GM10266 (cell line): Measurements from ENCODE around the gene KPNA6.
A peak's percentile ranks its signal among the peaks of the same experiment; 100 is the strongest.

Source experiments
- DNase-seq: peaks from one replicate; pipeline ENCODE4 v3.0.0; 2012; ENCODE audit errors: extremely low spot score
- CTCF ChIP-seq: IDR thresholded peaks from 2 replicates; pipeline ENCODE4 v1.5.1; 2012; ENCODE audit warnings: mild to moderate bottlenecking, low read depth; ENCODE audit not compliant: control insufficient read depth, insufficient read depth; ENCODE audit errors: missing control alignments

The KPNA6 gene

DNA sequence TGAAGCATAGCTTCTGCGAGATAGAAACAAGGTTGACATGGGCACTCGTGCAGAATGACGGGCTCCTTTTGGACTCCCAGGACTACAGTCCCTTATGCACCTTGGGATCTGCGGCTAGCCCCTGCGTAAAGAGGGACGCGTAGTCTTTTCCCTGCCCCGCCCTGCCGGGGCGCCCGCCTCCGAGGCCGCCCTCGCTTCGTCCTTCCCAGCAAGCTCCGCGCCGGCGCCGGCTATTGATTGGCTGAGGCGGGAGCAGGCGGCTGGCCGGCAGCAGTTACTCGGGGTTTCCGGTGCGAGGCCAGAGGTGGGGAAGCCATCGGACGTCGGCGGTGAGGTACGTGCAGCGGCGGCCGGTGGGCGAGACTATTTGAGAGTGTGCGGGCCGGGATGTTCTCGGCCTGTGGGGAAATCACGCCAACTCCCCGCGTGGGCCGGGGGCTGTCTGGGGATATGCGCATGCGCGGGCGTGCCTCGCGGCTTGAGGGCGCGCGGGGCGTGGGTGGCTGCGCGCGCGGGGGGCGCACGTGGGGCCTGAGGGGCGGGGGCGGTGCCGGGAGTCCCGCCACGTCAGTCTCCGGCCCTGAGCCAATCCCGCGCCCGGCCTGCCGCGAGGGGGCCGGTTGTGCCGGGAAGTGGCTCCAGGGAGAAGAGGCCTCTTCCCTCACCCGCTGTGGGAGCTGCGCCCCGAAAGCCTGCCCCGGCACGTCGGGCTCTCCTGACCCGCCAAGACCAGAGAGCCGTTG is 71.8 kb downstream of the KPNA6 start, which contains the start of gene TXLNA:
Gene TXLNA (plus strand): TSS at position 233 of the 743 bp plus-strand sequence. CDS start 671 bp downstream, outside the sequence.
- peak; percentile 97 for DNase-seq

GRCh38 chr1:32180186-32181060 is 72.6 kb downstream of the KPNA6 start:
- peak; percentile 41 for DNase-seq
- TF ChIP-seq CTCF = no peak

More for the DNA sequence above, 71.8 kb downstream of the KPNA6 start, which contains the start of gene TXLNA:
- TF ChIP-seq CTCF = no peak

DNA sequence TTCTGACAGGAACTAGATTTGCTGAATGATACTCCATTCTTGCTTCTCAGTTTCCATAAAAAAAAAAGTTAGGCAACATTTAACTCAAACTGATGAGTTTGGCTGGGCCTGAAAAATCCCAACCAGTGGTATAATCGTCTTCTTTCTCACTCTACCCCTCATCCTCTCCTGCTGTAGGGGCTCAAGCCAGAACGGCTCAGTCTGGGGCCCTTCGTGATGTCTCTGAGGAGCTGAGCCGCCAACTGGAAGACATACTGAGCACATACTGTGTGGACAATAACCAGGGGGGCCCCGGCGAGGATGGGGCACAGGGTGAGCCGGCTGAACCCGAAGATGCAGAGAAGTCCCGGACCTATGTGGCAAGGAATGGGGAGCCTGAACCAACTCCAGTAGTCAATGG is 73.2 kb downstream of the KPNA6 start:
- DNase-seq = no peak
- no peak for TF ChIP-seq CTCF

DNA sequence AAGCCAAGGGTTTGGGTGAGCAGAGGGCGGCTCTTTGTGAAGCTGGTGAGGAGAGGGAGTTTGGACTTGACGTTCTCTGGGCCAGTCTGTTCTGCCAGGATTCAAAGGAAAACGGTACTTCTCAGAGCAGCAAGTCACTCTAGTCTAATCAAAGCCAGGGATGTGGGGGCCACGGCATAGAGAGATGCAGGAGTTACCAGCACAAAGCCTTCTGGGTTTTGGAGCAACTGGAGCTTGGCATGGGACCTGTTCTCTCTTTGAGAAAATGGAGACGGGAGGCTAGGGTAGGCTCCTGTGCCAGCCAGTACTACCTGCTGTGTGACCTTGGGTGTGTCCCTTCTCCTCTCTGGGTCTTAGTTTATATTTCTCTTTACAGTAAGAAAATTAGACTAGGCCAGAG is 73.7 kb downstream of the KPNA6 start:
- no peak for TF ChIP-seq CTCF
- DNase-seq = no peak

DNA sequence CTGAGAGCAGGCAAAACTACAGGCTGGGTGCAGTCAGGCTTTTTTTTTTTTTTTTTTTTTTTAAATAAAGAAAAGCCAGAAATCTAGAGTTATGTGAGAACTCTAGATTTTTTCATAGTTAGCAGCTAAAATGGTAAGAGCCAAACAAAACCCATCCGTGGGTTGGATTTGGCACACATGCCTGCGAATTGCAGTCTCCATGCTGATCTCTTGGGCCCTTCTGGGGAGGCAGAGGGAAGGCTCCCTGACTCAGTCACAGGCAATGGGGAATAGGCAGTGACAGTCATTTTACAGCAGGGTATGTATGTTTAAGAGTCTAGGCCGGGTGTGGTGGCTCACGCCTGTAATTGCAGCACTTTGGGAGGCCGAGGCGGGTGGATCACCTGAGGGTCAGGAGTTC is 74.2 kb downstream of the KPNA6 start:
- TF ChIP-seq CTCF = no peak
- DNase-seq = no peak

- DNase-seq = no peak
- TF ChIP-seq CTCF = no peak
Observed at GRCh38 chr1:32184650-32185049, 76.8 kb downstream of the KPNA6 start.
